PC-9 (cell line): ENCODE measurements around the gene ABTB2.

Experiments used
- EZH2 ChIP-seq: fragments of 200-600 bp; sonication (generic); IDR thresholded peaks from 2 replicates; pipeline ENCODE4 v1.8.0; 2017; ENCODE audit warnings: antibody characterized with exemption, low read depth
- TF ChIP-seq, protein P1 (sequence below): fragments of 200-600 bp; sonication (generic); conservative IDR thresholded peaks from 2 replicates; pipeline ENCODE4 v1.6.1; 2017; ENCODE audit warnings: mixed run types, antibody characterized with exemption, mild to moderate bottlenecking, moderate library complexity

DNA sequence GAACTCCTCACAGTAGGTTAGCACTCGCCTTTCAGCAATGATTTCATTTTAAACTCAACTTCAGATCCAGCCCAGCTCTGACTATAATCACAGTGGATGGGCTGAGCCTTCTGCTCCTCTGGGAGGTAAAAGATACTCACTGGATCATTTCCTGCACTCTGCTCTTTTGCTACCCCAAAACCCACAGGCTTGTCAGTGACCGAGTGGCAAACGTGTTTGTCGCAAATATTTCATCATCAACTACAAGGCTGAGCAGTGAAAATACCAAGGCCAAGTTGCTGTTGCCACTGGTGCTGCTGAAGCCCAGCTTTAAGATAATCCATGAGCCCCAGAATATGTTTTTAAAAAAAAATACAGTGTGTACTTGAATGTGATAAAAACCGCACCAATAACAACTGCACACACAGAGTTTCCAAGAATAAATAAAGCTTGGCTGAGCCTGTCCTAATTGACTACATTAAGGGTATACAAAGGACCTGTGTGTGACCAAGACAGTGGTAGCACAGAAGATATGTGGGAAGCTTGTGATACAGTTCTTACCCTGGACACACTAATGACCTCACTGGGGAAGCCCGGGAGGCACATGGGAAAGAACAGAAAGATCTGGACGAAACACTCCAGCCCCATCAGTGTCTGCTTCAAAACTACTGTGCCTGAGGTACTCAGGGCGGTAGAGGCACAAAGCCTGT, 41.3 kb downstream of the ABTB2 start:
- TF ChIP-seq, protein P1, sequence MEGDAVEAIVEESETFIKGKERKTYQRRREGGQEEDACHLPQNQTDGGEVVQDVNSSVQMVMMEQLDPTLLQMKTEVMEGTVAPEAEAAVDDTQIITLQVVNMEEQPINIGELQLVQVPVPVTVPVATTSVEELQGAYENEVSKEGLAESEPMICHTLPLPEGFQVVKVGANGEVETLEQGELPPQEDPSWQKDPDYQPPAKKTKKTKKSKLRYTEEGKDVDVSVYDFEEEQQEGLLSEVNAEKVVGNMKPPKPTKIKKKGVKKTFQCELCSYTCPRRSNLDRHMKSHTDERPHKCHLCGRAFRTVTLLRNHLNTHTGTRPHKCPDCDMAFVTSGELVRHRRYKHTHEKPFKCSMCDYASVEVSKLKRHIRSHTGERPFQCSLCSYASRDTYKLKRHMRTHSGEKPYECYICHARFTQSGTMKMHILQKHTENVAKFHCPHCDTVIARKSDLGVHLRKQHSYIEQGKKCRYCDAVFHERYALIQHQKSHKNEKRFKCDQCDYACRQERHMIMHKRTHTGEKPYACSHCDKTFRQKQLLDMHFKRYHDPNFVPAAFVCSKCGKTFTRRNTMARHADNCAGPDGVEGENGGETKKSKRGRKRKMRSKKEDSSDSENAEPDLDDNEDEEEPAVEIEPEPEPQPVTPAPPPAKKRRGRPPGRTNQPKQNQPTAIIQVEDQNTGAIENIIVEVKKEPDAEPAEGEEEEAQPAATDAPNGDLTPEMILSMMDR = no peak
- no peak for TF ChIP-seq EZH2
